ENCODE data around the gene PTPRD. TPM values are rescaled to one million over a fixed set of nuclear protein-coding genes. Genes with fewer than 3 reads are reported as not detected.

Gene PTPRD
- total RNA-seq, 1 donor from 2014 or later: 532 TPM

DNA sequence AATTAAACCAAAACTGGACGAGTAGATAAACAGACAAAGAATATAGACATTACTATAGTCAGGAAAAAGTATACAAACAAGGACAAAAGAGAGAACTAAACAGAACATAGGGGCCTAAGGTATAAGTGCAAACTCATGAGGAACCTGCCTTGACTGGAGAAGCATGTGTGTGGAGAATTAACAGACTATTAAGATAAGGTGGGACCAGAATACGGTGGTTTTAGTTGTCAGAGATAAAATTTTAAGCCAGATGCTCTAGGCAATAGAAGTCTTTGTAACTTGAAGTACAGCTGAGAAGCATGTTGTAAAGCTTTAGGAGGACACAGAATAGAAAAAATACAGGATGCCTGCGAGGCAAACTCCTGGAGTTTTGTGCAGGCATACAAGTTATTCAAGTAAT is 707.1 kb downstream of the PTPRD start:
- TF ChIP-seq, protein P1, sequence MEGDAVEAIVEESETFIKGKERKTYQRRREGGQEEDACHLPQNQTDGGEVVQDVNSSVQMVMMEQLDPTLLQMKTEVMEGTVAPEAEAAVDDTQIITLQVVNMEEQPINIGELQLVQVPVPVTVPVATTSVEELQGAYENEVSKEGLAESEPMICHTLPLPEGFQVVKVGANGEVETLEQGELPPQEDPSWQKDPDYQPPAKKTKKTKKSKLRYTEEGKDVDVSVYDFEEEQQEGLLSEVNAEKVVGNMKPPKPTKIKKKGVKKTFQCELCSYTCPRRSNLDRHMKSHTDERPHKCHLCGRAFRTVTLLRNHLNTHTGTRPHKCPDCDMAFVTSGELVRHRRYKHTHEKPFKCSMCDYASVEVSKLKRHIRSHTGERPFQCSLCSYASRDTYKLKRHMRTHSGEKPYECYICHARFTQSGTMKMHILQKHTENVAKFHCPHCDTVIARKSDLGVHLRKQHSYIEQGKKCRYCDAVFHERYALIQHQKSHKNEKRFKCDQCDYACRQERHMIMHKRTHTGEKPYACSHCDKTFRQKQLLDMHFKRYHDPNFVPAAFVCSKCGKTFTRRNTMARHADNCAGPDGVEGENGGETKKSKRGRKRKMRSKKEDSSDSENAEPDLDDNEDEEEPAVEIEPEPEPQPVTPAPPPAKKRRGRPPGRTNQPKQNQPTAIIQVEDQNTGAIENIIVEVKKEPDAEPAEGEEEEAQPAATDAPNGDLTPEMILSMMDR (IDR thresholded peaks at IDR 0.05; ENCODE audit: partially characterized antibody, unreplicated experiment): no peak
- Mint-ChIP-seq H3K27me3 (ENCODE audit: unreplicated experiment) (no peaks in the 10 kb centered on the region), H3K4me3 (ENCODE audit: unreplicated experiment) (no peak overlapping the region), H3K36me3 (ENCODE audit: unreplicated experiment) (no peaks in the 10 kb centered on the region), H3K9me3 (ENCODE audit: unreplicated experiment) (no peaks in the 10 kb centered on the region), H3K27ac (ENCODE audit: unreplicated experiment) (no peak overlapping the region), H3K4me1 (ENCODE audit: low read depth, unreplicated experiment) (no peaks in the 10 kb centered on the region)
- DNase-seq: no peak

DNA sequence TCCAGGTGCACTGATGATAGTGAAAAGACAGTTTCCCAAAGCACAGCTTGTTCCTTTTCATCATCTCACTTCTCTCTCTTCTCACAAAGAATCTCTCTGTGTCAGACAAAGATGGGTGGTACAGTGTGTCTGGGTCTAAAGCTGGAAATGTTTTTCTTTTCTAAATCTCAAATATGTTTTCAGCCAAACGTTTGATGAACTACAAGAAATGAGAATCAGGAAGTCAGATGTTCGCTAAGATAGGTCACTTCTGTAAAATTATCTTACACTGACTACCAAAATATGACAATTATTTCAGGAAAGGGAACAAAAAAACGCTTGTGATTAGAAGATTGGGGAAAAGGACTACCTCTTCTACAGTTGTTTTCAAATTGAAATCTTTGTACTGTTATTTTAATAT is 708.8 kb downstream of the PTPRD start:
- Mint-ChIP-seq H3K9me3 (ENCODE audit: unreplicated experiment) (no peaks in the 10 kb centered on the region), H3K27ac (ENCODE audit: unreplicated experiment) (no peak overlapping the region), H3K27me3 (ENCODE audit: unreplicated experiment) (no peaks in the 10 kb centered on the region), H3K4me3 (ENCODE audit: unreplicated experiment) (no peak overlapping the region), H3K4me1 (ENCODE audit: low read depth, unreplicated experiment) (no peaks in the 10 kb centered on the region), H3K36me3 (ENCODE audit: unreplicated experiment) (no peaks in the 10 kb centered on the region)
- DNase-seq: no peak
- TF ChIP-seq, protein P1 (IDR thresholded peaks at IDR 0.05; ENCODE audit: partially characterized antibody, unreplicated experiment): no peak

DNA sequence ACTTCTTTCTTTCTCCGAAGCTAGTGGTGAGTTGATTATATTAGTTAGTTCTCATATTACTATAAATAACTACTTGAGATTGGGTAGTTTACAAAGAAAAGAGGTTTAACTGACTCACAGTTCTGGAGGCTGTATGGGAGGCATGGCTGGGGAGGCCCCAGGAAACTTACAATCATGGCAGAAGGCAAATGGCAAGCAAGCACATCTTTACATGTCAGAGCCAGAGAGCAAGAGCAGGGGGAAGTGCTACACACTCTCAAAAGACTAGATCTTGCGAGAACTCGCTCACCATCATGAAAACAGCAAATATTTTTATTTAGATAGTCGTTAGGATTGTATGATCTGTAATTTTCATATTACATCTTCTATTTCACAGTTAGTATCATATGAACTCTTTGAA is 711.2 kb downstream of the PTPRD start:
- TF ChIP-seq, protein P1 (IDR thresholded peaks at IDR 0.05; ENCODE audit: partially characterized antibody, unreplicated experiment): no peak
- no peaks in the 10 kb centered on the region for H3K9me3 Mint-ChIP-seq (ENCODE audit: unreplicated experiment)
- no peaks in the 10 kb centered on the region for H3K4me1 Mint-ChIP-seq (ENCODE audit: low read depth, unreplicated experiment)
- no peak overlapping the region for H3K27ac Mint-ChIP-seq (ENCODE audit: unreplicated experiment)
- no peak overlapping the region for H3K4me3 Mint-ChIP-seq (ENCODE audit: unreplicated experiment)
- H3K27me3 Mint-ChIP-seq (ENCODE audit: unreplicated experiment): no peaks in the 10 kb centered on the region
- DNase-seq: no peak
- H3K36me3 Mint-ChIP-seq (ENCODE audit: unreplicated experiment): no peaks in the 10 kb centered on the region

DNA sequence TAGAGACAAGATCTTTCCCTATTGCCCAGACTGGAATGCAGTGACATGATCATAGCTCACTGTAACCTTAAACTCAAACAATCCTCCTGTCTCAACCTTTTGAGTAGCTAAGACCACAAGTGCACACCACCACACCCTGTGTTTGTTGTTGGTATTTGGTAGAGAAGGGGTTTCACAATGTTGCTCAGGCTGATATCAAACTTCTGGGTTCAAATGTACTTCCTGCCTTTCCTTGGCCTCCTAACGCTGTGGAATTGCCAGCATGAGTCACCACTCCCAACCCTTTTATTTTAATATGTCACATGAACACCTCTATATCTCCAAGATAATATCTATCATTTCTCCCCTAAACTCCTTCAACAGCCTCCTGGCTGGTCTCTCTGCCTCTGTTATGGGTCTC is 719.0 kb downstream of the PTPRD start:
- H3K4me3 Mint-ChIP-seq (ENCODE audit: unreplicated experiment): no peak overlapping the region
- H3K4me1 Mint-ChIP-seq (ENCODE audit: low read depth, unreplicated experiment): no peaks in the 10 kb centered on the region
- TF ChIP-seq, protein P1 (IDR thresholded peaks at IDR 0.05; ENCODE audit: partially characterized antibody, unreplicated experiment): no peak

DNA sequence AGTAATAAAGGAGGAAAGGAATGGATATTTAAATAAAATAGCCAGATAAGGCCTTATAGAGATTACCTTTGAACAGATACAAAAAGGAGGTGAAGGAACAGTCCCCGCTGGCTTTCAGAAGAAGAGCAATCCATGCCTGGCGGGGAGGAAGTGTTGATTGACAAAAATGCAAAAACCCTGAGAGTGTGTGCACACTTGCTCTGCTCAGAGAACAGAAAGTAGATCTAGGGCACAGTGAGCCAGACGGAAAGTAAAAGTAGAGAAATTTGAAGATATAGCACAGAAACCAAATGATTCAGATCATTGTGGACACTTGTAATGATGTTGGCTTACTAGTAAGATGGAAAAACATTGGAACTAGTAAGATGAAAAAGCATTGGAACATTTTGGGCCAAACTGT is 720.6 kb downstream of the PTPRD start:
- H3K4me3 Mint-ChIP-seq (ENCODE audit: unreplicated experiment): no peak overlapping the region
- peaks cover 3% of the 10 kb centered on the region for H3K27me3 Mint-ChIP-seq (ENCODE audit: unreplicated experiment)
- TF ChIP-seq, protein P1 (IDR thresholded peaks at IDR 0.05; ENCODE audit: partially characterized antibody, unreplicated experiment): no peak
- no peaks in the 10 kb centered on the region for H3K9me3 Mint-ChIP-seq (ENCODE audit: unreplicated experiment)
- no peaks in the 10 kb centered on the region for H3K4me1 Mint-ChIP-seq (ENCODE audit: low read depth, unreplicated experiment)
- H3K27ac Mint-ChIP-seq (ENCODE audit: unreplicated experiment): no peak overlapping the region
- no peaks in the 10 kb centered on the region for H3K36me3 Mint-ChIP-seq (ENCODE audit: unreplicated experiment)
- DNase-seq: no peak

More for the DNA sequence above, 719.0 kb downstream of the PTPRD start:
- no peaks in the 10 kb centered on the region for H3K36me3 Mint-ChIP-seq (ENCODE audit: unreplicated experiment)
- no peaks in the 10 kb centered on the region for H3K27me3 Mint-ChIP-seq (ENCODE audit: unreplicated experiment)
- no peaks in the 10 kb centered on the region for H3K9me3 Mint-ChIP-seq (ENCODE audit: unreplicated experiment)
- DNase-seq: no peak
- no peak overlapping the region for H3K27ac Mint-ChIP-seq (ENCODE audit: unreplicated experiment)
